Osteoblast (primary cell): ENCODE data around the gene MYO15B. TPM values are rescaled to one million over a fixed set of nuclear protein-coding genes. Genes with fewer than 3 reads are reported as not detected.

Experiments used
- DNase-seq: peaks from one replicate; pipeline ENCODE4 v3.0.0; 2011; ENCODE audit warnings: low spot score, mixed read lengths; ENCODE audit not compliant: insufficient read length; ENCODE audit errors: missing footprints
- H2AFZ ChIP-seq: 2 replicates; pipeline ENCODE4 v1.6.0; 2011; ENCODE audit warnings: mild to moderate bottlenecking, low read length
- H3K27ac ChIP-seq: 2 replicates; pipeline ENCODE4 v1.5.1; 2011; ENCODE audit warnings: mild to moderate bottlenecking, low read depth, low read length, moderate library complexity
- H3K27me3 ChIP-seq: 2 replicates; pipeline ENCODE4 v1.6.0; 2012; ENCODE audit warnings: mild to moderate bottlenecking, control low read depth, inconsistent platforms, low read length, moderate library complexity; ENCODE audit not compliant: insufficient read depth
- H3K36me3 ChIP-seq: 2 replicates; pipeline ENCODE4 v1.5.1; 2011; ENCODE audit warnings: mild to moderate bottlenecking, low read length, control low read depth, moderate library complexity; ENCODE audit not compliant: insufficient read depth
- H3K4me1 ChIP-seq: 2 replicates; pipeline ENCODE4 v1.5.1; 2011; ENCODE audit warnings: mild to moderate bottlenecking, low read length, control low read depth, moderate library complexity; ENCODE audit not compliant: insufficient read depth
- H3K4me2 ChIP-seq: 2 replicates; pipeline ENCODE4 v1.6.0; 2011; ENCODE audit warnings: mild to moderate bottlenecking, low read length; ENCODE audit not compliant: insufficient read depth
- H3K4me3 ChIP-seq: fragments of 200-600 bp; sonication (generic); 3 replicates; pipeline ENCODE4 v1.5.1; 2012; ENCODE audit warnings: mild to moderate bottlenecking, low read length, inconsistent platforms; ENCODE audit not compliant: insufficient read depth
- H3K79me2 ChIP-seq: 2 replicates; pipeline ENCODE4 v1.6.0; 2012; ENCODE audit warnings: mild to moderate bottlenecking, low read length, control low read depth, inconsistent platforms; ENCODE audit not compliant: insufficient read depth
- H3K9me3 ChIP-seq: 2 replicates; pipeline ENCODE4 v1.5.1; 2011; ENCODE audit warnings: low read depth, low read length, control low read depth
- H4K20me1 ChIP-seq: 2 replicates; pipeline ENCODE4 v1.6.0; 2012; ENCODE audit warnings: mild to moderate bottlenecking, low read length, control low read depth; ENCODE audit not compliant: insufficient read depth
- CTCF ChIP-seq: IDR thresholded peaks from 2 replicates; pipeline ENCODE4 v1.5.1; 2011; ENCODE audit warnings: mild to moderate bottlenecking, low read depth, low read length, moderate library complexity; ENCODE audit errors: extremely low read depth
- total RNA-seq: library from RNA; depleted of rRNA; stranded (reverse); fragments of >200 nt; gene quantifications from 2 replicates; pipeline ENCODE4 v1.2.3, GENCODE V29; 2012

MYO15B gene
- total RNA-seq, 1 donor = 1.4 TPM

- Histone ChIP-seq H4K20me1 (peaks cover 11% of the 10 kb centered on the region), H3K79me2 (no peaks in the 10 kb centered on the region), H3K4me3 (peak overlapping the region; percentile 48), H3K36me3 (no peaks in the 10 kb centered on the region), H2AFZ (peak overlapping the region; percentile 84), H3K9me3 (no peaks in the 10 kb centered on the region), H3K27me3 (no peaks in the 10 kb centered on the region), H3K4me2 (peak overlapping the region; percentile 71), H3K27ac (peak overlapping the region; percentile 78), H3K4me1 (peaks cover 14% of the 10 kb centered on the region)
- peak; percentile 100 for DNase-seq
- TF ChIP-seq CTCF = peak; percentile 80
These were observed 46.1 kb downstream of the MYO15B start for GRCh38 chr17:75633486-75634375.

- peaks cover 11% of the 10 kb centered on the region for H4K20me1 ChIP-seq
- no peaks in the 10 kb centered on the region for H3K36me3 ChIP-seq
- H3K27ac ChIP-seq = peak overlapping the region; percentile 78
- no peak for TF ChIP-seq CTCF
- peak; percentile 79 for DNase-seq
- no peak overlapping the region for H3K4me3 ChIP-seq
- no peaks in the 10 kb centered on the region for H3K79me2 ChIP-seq
- H3K4me2 ChIP-seq = peak overlapping the region; percentile 71
- H3K27me3 ChIP-seq = no peaks in the 10 kb centered on the region
- H2AFZ ChIP-seq = no peak overlapping the region
- H3K9me3 ChIP-seq = no peaks in the 10 kb centered on the region
- H3K4me1 ChIP-seq = peaks cover 14% of the 10 kb centered on the region
These were observed 46.8 kb downstream of the MYO15B start for GRCh38 chr17:75634376-75634740.

- Histone ChIP-seq H3K4me1 (peaks cover 14% of the 10 kb centered on the region), H3K27me3 (no peaks in the 10 kb centered on the region), H3K9me3 (no peaks in the 10 kb centered on the region), H3K27ac (no peak overlapping the region), H3K79me2 (no peaks in the 10 kb centered on the region), H3K36me3 (no peaks in the 10 kb centered on the region), H3K4me2 (no peak overlapping the region), H4K20me1 (peaks cover 11% of the 10 kb centered on the region), H3K4me3 (no peak overlapping the region), H2AFZ (no peak overlapping the region)
- DNase-seq = peak; percentile 86
- TF ChIP-seq CTCF = no peak
These were observed 47.4 kb downstream of the MYO15B start for GRCh38 chr17:75634754-75635609.
